IPS-20b (cell line): Measurements from ENCODE around the gene IQSEC1.

ENCODE experiments used
- H3K27ac ChIP-seq: one replicate; pipeline ENCODE4 v1.5.1; 2013; ENCODE audit warnings: low read length
- H3K27me3 ChIP-seq: 2 replicates; pipeline ENCODE4 v1.6.1; 2013; ENCODE audit warnings: mild to moderate bottlenecking, low read length, inconsistent platforms; ENCODE audit not compliant: insufficient read depth
- H3K36me3 ChIP-seq: 2 replicates; pipeline ENCODE4 v1.6.1; 2013; ENCODE audit warnings: low read depth, mild to moderate bottlenecking, inconsistent platforms, low read length, moderate library complexity; ENCODE audit not compliant: insufficient read depth
- H3K4me1 ChIP-seq: 2 replicates; pipeline ENCODE4 v1.6.1; 2013; ENCODE audit warnings: mild to moderate bottlenecking, control low read depth, inconsistent platforms, low read length, moderate library complexity; ENCODE audit not compliant: insufficient read depth
- H3K4me3 ChIP-seq: 2 replicates; pipeline ENCODE4 v1.5.1; 2013; ENCODE audit warnings: mild to moderate bottlenecking, low read length, inconsistent platforms
- H3K9ac ChIP-seq: 2 replicates; pipeline ENCODE4 v1.6.1; 2013; ENCODE audit warnings: low read depth, mild to moderate bottlenecking, inconsistent platforms, low read length, moderate library complexity
- H3K9me3 ChIP-seq: 2 replicates; pipeline ENCODE4 v1.6.1; 2013; ENCODE audit warnings: mild to moderate bottlenecking, low read depth, low read length, inconsistent platforms; ENCODE audit not compliant: insufficient read depth

IQSEC1 gene

GRCh38 chr3:13021141-13022114 lies 51.8 kb downstream of the IQSEC1 start:
- no peak overlapping the region for H3K9ac ChIP-seq
- H3K36me3 ChIP-seq: no peaks in the 10 kb centered on the region
- no peak overlapping the region for H3K4me3 ChIP-seq
- H3K27me3 ChIP-seq: peaks cover 9% of the 10 kb centered on the region
- no peaks in the 10 kb centered on the region for H3K9me3 ChIP-seq
- H3K27ac ChIP-seq: no peak overlapping the region
- H3K4me1 ChIP-seq: peaks cover 26% of the 10 kb centered on the region; the same call in 1 of the 2 replicates

- Histone ChIP-seq H3K27me3 (peaks cover 9% of the 10 kb centered on the region), H3K27ac (no peak overlapping the region), H3K36me3 (no peaks in the 10 kb centered on the region), H3K4me3 (no peak overlapping the region), H3K4me1 (peaks cover 26% of the 10 kb centered on the region; the same call in 1 of the 2 replicates), H3K9me3 (no peaks in the 10 kb centered on the region), H3K9ac (no peak overlapping the region)
Measured at GRCh38 chr3:13020159-13020750, 53.0 kb downstream of the IQSEC1 start.

GRCh38 chr3:13019243-13020095 lies 53.8 kb downstream of the IQSEC1 start:
- H3K36me3 ChIP-seq: no peaks in the 10 kb centered on the region
- H3K27me3 ChIP-seq: peaks cover 9% of the 10 kb centered on the region
- peak overlapping the region; percentile 47; the same call in 1 of the 2 replicates for H3K9ac ChIP-seq
- peak overlapping the region; percentile 68; the same call in 1 of the 2 replicates for H3K4me3 ChIP-seq
- no peaks in the 10 kb centered on the region for H3K9me3 ChIP-seq
- H3K27ac ChIP-seq: no peak overlapping the region
- peaks cover 26% of the 10 kb centered on the region; the same call in 1 of the 2 replicates for H3K4me1 ChIP-seq

- no peak overlapping the region for H3K27ac ChIP-seq
- peak overlapping the region; percentile 68; the same call in 1 of the 2 replicates for H3K4me3 ChIP-seq
- peaks cover 26% of the 10 kb centered on the region; the same call in 1 of the 2 replicates for H3K4me1 ChIP-seq
- no peaks in the 10 kb centered on the region for H3K9me3 ChIP-seq
- no peaks in the 10 kb centered on the region for H3K36me3 ChIP-seq
- peaks cover 9% of the 10 kb centered on the region for H3K27me3 ChIP-seq
- peak overlapping the region; percentile 47; the same call in 1 of the 2 replicates for H3K9ac ChIP-seq
Measured at GRCh38 chr3:13018561-13019242, 54.5 kb downstream of the IQSEC1 start.

GRCh38 chr3:13018043-13018451 lies 55.2 kb downstream of the IQSEC1 start:
- Histone ChIP-seq H3K4me3 (peak overlapping the region; percentile 17; the same call in 1 of the 2 replicates), H3K36me3 (no peaks in the 10 kb centered on the region), H3K9me3 (no peaks in the 10 kb centered on the region), H3K27ac (no peak overlapping the region), H3K27me3 (peaks cover 9% of the 10 kb centered on the region), H3K9ac (0 out of 2 replicates have a peak overlapping the region, but pooled peaks have one; percentile 47), H3K4me1 (peaks cover 26% of the 10 kb centered on the region; the same call in 1 of the 2 replicates)

- Histone ChIP-seq H3K4me3 (no peak overlapping the region), H3K27ac (no peak overlapping the region), H3K4me1 (peaks cover 22% of the 10 kb centered on the region; the same call in 1 of the 2 replicates), H3K27me3 (peaks cover 9% of the 10 kb centered on the region), H3K9me3 (no peaks in the 10 kb centered on the region), H3K9ac (no peak overlapping the region), H3K36me3 (no peaks in the 10 kb centered on the region)
Measured at GRCh38 chr3:13017361-13018042, 55.7 kb downstream of the IQSEC1 start.

- Histone ChIP-seq H3K27ac (no peak overlapping the region), H3K4me1 (peaks cover 25% of the 10 kb centered on the region; the same call in 1 of the 2 replicates), H3K9ac (no peak overlapping the region), H3K36me3 (no peaks in the 10 kb centered on the region), H3K4me3 (no peak overlapping the region), H3K9me3 (no peaks in the 10 kb centered on the region), H3K27me3 (peaks cover 9% of the 10 kb centered on the region)
Measured at GRCh38 chr3:13016721-13017255, 56.4 kb downstream of the IQSEC1 start.

- Histone ChIP-seq H3K9me3 (no peaks in the 10 kb centered on the region), H3K27me3 (peaks cover 9% of the 10 kb centered on the region), H3K36me3 (no peaks in the 10 kb centered on the region), H3K4me3 (no peak overlapping the region), H3K27ac (no peak overlapping the region), H3K9ac (no peak overlapping the region), H3K4me1 (peaks cover 31% of the 10 kb centered on the region; the same call in 1 of the 2 replicates)
Measured at GRCh38 chr3:13016083-13016720, 57.0 kb downstream of the IQSEC1 start.

- Histone ChIP-seq H3K4me3 (no peak overlapping the region), H3K36me3 (no peaks in the 10 kb centered on the region), H3K27ac (no peak overlapping the region), H3K27me3 (peaks cover 9% of the 10 kb centered on the region), H3K9ac (no peak overlapping the region), H3K9me3 (no peaks in the 10 kb centered on the region), H3K4me1 (peaks cover 36% of the 10 kb centered on the region; the same call in 1 of the 2 replicates)
Measured at GRCh38 chr3:13015286-13016082, 57.7 kb downstream of the IQSEC1 start.
